ENCODE measurements around the gene FBXW8. TPM values are rescaled to one million over a fixed set of nuclear protein-coding genes. Genes with fewer than 3 reads are reported as not detected.

The FBXW8 gene
- total and polyA plus RNA-seq, 4 donors: 1.9 to 7.1 (median 4.9) TPM

DNA sequence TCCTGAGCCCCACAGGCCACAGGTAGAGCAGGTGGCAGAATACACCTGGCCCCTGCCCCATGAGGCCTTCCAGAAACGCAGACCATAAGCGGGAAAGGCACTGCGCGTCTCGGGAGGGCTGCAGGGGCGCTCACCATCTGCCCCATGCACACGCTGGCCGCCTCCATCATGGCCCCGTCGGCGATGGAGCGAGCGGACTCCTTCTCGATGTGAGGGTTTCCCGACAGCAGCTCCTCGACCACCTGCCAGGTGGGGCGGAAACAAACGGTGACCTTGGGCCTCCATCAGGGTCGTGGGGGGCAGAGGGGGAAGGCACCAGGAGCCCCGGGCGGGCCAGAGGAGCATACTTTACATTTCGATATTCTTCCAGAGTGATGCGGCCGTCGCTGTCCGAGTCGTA, 135.7 kb downstream of the FBXW8 start:
- no peaks in the 10 kb centered on the region for H3K27me3 ChIP-seq (ENCODE audit: control insufficient read depth in 4 of 4, insufficient read depth in 4 of 4, low read length in 3 of 4)
- no peak overlapping the region for H3K9ac ChIP-seq (ENCODE audit: low read depth in 1 of 2, low read length in 2 of 2)
- H3K36me3 ChIP-seq (ENCODE audit: control insufficient read depth in 4 of 4, insufficient read depth in 3 of 4, low read depth in 1 of 4, low read length in 3 of 4): no peaks in the 10 kb centered on the region
- no peak overlapping the region for H3K27ac ChIP-seq (ENCODE audit: low read depth in 1 of 2, low read length in 2 of 2)
- H3K9me3 ChIP-seq (ENCODE audit: control insufficient read depth in 4 of 4, low read length in 3 of 4): no peaks in the 10 kb centered on the region
- H3K4me3 ChIP-seq (ENCODE audit: low read depth in 1 of 3, low read length in 3 of 3): no peak overlapping the region
- DNase-seq (ENCODE audit: low spot score): no peak
- no peaks in the 10 kb centered on the region for H3K4me1 ChIP-seq (ENCODE audit: control insufficient read depth in 4 of 4, insufficient read depth in 4 of 4, low read length in 3 of 4)
- WGBS: 96% methylated on average over 27 of the region's 27 CpGs
- TF ChIP-seq ATF3 (IDR thresholded peaks at IDR 0.05) (no peak), RAD21 (IDR thresholded peaks at IDR 0.05) (no peak), GABPA (IDR thresholded peaks at IDR 0.05 in 1 of 2, conservative IDR thresholded peaks at IDR 0.05 in 1 of 2) (no peak), EGR1 (IDR thresholded peaks at IDR 0.05; ENCODE audit: low read depth in 2 of 2) (no peak), SP1 (IDR thresholded peaks at IDR 0.05) (no peak), HNF4A (conservative IDR thresholded peaks at IDR 0.05) (no peak), NR2F2 (IDR thresholded peaks at IDR 0.05) (no peak), FOXA1 (IDR thresholded peaks at IDR 0.05) (no peak), JUND (IDR thresholded peaks at IDR 0.05) (no peak), HNF4G (IDR thresholded peaks at IDR 0.05) (no peak), FOXA2 (IDR thresholded peaks at IDR 0.05) (no peak)
- TF ChIP-seq, protein P1, sequence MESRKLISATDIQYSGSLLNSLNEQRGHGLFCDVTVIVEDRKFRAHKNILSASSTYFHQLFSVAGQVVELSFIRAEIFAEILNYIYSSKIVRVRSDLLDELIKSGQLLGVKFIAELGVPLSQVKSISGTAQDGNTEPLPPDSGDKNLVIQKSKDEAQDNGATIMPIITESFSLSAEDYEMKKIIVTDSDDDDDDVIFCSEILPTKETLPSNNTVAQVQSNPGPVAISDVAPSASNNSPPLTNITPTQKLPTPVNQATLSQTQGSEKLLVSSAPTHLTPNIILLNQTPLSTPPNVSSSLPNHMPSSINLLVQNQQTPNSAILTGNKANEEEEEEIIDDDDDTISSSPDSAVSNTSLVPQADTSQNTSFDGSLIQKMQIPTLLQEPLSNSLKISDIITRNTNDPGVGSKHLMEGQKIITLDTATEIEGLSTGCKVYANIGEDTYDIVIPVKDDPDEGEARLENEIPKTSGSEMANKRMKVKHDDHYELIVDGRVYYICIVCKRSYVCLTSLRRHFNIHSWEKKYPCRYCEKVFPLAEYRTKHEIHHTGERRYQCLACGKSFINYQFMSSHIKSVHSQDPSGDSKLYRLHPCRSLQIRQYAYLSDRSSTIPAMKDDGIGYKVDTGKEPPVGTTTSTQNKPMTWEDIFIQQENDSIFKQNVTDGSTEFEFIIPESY (IDR thresholded peaks at IDR 0.05): no peak
- TF ChIP-seq, protein P2, sequence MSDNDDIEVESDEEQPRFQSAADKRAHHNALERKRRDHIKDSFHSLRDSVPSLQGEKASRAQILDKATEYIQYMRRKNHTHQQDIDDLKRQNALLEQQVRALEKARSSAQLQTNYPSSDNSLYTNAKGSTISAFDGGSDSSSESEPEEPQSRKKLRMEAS (IDR thresholded peaks at IDR 0.05): no peak
- TF ChIP-seq, protein P3, sequence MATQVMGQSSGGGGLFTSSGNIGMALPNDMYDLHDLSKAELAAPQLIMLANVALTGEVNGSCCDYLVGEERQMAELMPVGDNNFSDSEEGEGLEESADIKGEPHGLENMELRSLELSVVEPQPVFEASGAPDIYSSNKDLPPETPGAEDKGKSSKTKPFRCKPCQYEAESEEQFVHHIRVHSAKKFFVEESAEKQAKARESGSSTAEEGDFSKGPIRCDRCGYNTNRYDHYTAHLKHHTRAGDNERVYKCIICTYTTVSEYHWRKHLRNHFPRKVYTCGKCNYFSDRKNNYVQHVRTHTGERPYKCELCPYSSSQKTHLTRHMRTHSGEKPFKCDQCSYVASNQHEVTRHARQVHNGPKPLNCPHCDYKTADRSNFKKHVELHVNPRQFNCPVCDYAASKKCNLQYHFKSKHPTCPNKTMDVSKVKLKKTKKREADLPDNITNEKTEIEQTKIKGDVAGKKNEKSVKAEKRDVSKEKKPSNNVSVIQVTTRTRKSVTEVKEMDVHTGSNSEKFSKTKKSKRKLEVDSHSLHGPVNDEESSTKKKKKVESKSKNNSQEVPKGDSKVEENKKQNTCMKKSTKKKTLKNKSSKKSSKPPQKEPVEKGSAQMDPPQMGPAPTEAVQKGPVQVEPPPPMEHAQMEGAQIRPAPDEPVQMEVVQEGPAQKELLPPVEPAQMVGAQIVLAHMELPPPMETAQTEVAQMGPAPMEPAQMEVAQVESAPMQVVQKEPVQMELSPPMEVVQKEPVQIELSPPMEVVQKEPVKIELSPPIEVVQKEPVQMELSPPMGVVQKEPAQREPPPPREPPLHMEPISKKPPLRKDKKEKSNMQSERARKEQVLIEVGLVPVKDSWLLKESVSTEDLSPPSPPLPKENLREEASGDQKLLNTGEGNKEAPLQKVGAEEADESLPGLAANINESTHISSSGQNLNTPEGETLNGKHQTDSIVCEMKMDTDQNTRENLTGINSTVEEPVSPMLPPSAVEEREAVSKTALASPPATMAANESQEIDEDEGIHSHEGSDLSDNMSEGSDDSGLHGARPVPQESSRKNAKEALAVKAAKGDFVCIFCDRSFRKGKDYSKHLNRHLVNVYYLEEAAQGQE (IDR thresholded peaks at IDR 0.05): no peak
- TF ChIP-seq, protein P4, sequence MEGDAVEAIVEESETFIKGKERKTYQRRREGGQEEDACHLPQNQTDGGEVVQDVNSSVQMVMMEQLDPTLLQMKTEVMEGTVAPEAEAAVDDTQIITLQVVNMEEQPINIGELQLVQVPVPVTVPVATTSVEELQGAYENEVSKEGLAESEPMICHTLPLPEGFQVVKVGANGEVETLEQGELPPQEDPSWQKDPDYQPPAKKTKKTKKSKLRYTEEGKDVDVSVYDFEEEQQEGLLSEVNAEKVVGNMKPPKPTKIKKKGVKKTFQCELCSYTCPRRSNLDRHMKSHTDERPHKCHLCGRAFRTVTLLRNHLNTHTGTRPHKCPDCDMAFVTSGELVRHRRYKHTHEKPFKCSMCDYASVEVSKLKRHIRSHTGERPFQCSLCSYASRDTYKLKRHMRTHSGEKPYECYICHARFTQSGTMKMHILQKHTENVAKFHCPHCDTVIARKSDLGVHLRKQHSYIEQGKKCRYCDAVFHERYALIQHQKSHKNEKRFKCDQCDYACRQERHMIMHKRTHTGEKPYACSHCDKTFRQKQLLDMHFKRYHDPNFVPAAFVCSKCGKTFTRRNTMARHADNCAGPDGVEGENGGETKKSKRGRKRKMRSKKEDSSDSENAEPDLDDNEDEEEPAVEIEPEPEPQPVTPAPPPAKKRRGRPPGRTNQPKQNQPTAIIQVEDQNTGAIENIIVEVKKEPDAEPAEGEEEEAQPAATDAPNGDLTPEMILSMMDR (IDR thresholded peaks at IDR 0.05; ENCODE audit: low read depth, low read length, missing input control): no peak

DNA sequence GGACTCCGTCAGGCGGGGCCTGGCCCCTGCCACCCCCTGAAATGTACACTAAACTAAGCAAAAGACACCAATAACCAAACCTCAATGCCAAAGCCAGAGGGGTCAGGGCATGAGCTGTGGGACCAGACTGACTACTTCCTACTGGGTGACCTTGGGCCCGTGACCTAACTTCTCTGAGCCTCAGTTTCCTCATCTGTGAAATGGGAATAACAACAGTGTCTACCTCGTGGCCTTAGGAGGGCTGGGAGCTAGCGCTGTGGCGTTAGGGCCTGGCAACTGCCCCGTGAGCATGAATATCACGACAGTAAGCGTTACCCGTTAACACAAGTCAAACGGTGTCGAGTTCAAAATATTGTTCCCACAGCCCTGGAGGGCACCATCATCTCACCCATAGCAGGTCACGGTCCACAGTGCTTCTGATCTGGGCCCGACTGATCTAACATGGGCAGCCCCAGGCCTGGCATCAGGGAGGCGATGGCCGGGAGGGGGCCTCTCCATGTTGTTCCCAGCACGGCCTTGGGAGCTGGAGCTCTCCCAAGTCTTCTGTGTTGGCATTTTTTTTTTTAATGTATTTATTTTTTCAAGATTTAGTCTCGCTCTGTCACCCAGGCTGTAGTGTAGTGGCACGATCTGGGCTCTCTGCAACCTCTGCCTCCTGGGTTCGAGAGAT, 136.2 kb downstream of the FBXW8 start:
- H3K9ac ChIP-seq (ENCODE audit: low read depth in 1 of 2, low read length in 2 of 2): no peak overlapping the region
- H3K4me3 ChIP-seq (ENCODE audit: low read depth in 1 of 3, low read length in 3 of 3): no peak overlapping the region
- H3K27me3 ChIP-seq (ENCODE audit: control insufficient read depth in 4 of 4, insufficient read depth in 4 of 4, low read length in 3 of 4): no peaks in the 10 kb centered on the region
- H3K27ac ChIP-seq (ENCODE audit: low read depth in 1 of 2, low read length in 2 of 2): no peak overlapping the region
- H3K9me3 ChIP-seq (ENCODE audit: control insufficient read depth in 4 of 4, low read length in 3 of 4): no peaks in the 10 kb centered on the region
- H3K36me3 ChIP-seq (ENCODE audit: control insufficient read depth in 4 of 4, insufficient read depth in 3 of 4, low read depth in 1 of 4, low read length in 3 of 4): no peaks in the 10 kb centered on the region
- no peak for DNase-seq (ENCODE audit: low spot score)
- TF ChIP-seq RXRA (IDR thresholded peaks at IDR 0.05): no peak
- TF ChIP-seq FOXA1 (IDR thresholded peaks at IDR 0.05): no peak
- no peak for TF ChIP-seq HNF4G (IDR thresholded peaks at IDR 0.05)
- no peak for TF ChIP-seq GABPA (IDR thresholded peaks at IDR 0.05 in 1 of 2, conservative IDR thresholded peaks at IDR 0.05 in 1 of 2)
- TF ChIP-seq YY1 (IDR thresholded peaks at IDR 0.05): no peak
- TF ChIP-seq, protein P4 (IDR thresholded peaks at IDR 0.05; ENCODE audit: low read depth, low read length, missing input control): no peak
- TF ChIP-seq, protein P2 (IDR thresholded peaks at IDR 0.05): no peak
- no peak for TF ChIP-seq JUND (IDR thresholded peaks at IDR 0.05)
- TF ChIP-seq ATF3 (IDR thresholded peaks at IDR 0.05): no peak
- H3K4me1 ChIP-seq (ENCODE audit: control insufficient read depth in 4 of 4, insufficient read depth in 4 of 4, low read length in 3 of 4): no peaks in the 10 kb centered on the region
- WGBS: 94% methylated on average over 20 of the region's 20 CpGs

Data from liver (tissue), 9 donors.